ENCODE results near the gene LAMB2. TPM values are rescaled to one million over a fixed set of nuclear protein-coding genes. Genes with fewer than 3 reads are reported as not detected.
A peak's percentile ranks its signal among the peaks of the same experiment; 100 is the strongest.

LAMB2 gene
- total RNA-seq, 1 experiment from 2014 or later = 118 TPM

DNA sequence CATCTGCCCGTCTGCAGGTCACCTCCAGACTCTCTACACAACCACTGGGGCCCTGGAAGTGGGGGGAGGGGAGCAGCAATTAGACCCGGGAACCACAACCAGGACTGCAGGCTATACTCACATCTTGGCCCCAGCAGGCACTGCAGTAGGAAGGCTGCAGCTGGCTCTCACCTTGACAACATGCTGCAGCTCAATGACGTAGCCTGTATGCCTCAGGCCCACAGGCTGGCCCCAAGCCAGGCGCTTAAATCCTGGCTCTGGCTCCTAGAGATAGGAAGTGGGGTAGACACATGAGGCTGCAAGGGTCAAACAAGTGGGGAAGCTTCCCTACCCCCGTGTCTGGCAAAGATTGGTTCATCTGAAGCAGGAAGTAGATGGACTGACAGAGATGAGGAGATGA is 34.4 kb downstream of the LAMB2 start (continued):
- TF ChIP-seq, protein P1, sequence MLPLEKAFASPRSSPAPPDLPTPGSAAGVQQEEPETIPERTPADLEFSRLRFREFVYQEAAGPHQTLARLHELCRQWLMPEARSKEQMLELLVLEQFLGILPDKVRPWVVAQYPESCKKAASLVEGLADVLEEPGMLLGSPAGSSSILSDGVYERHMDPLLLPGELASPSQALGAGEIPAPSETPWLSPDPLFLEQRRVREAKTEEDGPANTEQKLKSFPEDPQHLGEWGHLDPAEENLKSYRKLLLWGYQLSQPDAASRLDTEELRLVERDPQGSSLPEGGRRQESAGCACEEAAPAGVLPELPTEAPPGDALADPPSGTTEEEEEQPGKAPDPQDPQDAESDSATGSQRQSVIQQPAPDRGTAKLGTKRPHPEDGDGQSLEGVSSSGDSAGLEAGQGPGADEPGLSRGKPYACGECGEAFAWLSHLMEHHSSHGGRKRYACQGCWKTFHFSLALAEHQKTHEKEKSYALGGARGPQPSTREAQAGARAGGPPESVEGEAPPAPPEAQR (CRISPR knock-in tag; IDR thresholded peaks at IDR 0.05) = no peak
- TF ChIP-seq ZNF317 (CRISPR knock-in tag; IDR thresholded peaks at IDR 0.05; ENCODE audit: borderline replicate concordance, low read depth) = no peak

DNA sequence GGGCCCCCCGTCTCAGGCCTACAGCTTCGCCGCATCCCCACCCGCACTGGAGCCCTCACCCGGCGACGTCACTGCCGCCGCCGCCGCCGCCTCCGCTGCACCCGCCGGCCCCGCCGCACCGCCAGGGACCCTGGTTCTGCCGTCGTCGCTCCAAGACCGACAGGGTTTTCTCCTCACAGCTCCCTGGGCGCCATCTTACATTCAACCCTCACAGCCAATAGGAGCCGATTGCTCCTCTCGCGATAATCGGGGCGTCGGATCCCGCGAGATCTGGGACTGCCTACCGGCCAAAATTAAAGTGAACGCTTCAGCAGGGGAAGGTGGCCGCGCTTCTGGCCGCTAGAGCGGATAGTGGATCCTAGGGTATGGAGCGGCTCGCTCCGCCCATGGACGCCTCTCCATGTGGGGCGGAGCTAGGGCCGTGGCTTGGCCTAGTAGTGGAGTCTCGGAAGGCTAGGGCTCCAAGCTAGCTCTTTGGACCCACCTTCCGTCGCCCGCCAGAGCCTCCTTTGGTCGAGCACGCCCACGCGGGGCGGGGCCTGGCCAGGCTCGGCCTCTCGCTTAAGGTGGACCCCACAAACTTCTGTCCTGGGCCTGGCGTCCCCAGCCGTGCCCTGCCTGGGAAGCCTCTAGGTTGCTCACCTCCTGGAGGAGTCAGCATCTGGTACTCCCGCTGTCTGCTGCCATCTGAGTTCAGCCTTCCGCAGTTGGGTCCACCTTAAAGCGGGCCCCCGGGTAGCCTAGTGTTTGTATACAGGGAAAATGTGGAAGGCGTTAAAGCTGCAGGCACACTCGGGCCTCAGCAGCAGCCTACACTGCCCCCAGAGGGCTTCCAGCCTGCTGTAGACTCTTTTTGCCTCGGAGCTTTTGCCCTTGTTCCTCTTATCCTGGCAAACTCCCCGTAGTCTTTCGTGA is 38.7 kb downstream of the LAMB2 start, which contains the start of gene QRICH1:
QRICH1 (minus strand) TSS at position 219 of the 915 bp plus-strand sequence. CDS start 17,054 bp downstream, outside the sequence.
- ChIA-PET CTCF (interaction anchor here (0.5 to 3.7 kb wide), 29 partner anchors 10 to 658 kb away, joined by 3 to 38 read pairs (median 5); partner anchors contain the start of genes AMT, IMPDH2, KLHDC8B and LAMB2), POLR2A (interaction anchor here (0.5 to 3.1 kb wide), 24 partner anchors 10 to 376 kb away, joined by 3 to 40 read pairs (median 6); partner anchors contain the start of genes DAG1, IMPDH2, KLHDC8B and LAMB2)
- Mint-ChIP-seq H3K4me1 (peaks cover 8% of the 10 kb centered on the region), H3K9me3 (no peaks in the 10 kb centered on the region), H3K27ac (peak within 1 kb of the TSS; percentile 97), H3K36me3 (peaks cover 30% of the 10 kb centered on the region), H3K4me3 (peak within 1 kb of the TSS; percentile 89), H3K27me3 (ENCODE audit: low read depth) (no peaks in the 10 kb centered on the region)
- peak; percentile 84 for ATAC-seq
- DNase-seq (ENCODE audit: low spot score) = peak; percentile 98
- TF ChIP-seq ESRRA (CRISPR knock-in tag; IDR thresholded peaks at IDR 0.05; ENCODE audit: borderline replicate concordance) (no peak), GRHL2 (CRISPR knock-in tag; IDR thresholded peaks at IDR 0.05; ENCODE audit: insufficient replicate concordance, severe bottlenecking) (no peak), FOXP1 (CRISPR knock-in tag; IDR thresholded peaks at IDR 0.05; ENCODE audit: borderline replicate concordance) (no peak; the same call in none of the 2 replicates), ZNF263 (CRISPR knock-in tag; IDR thresholded peaks at IDR 0.05; ENCODE audit: low read depth) (no peak), OVOL2 (CRISPR knock-in tag; IDR thresholded peaks at IDR 0.05; ENCODE audit: borderline replicate concordance) (no peak), NR2C2 (CRISPR knock-in tag; IDR thresholded peaks at IDR 0.05) (no peak), ZNF232 (CRISPR knock-in tag; IDR thresholded peaks at IDR 0.05) (peak; percentile 94), SMAD3 (CRISPR knock-in tag; IDR thresholded peaks at IDR 0.05; ENCODE audit: borderline replicate concordance) (0 out of 2 replicates have a peak, but pooled peaks have one; percentile 61), ZNF219 (CRISPR knock-in tag; IDR thresholded peaks at IDR 0.05; ENCODE audit: borderline replicate concordance) (no peak), ETV6 (CRISPR knock-in tag; IDR thresholded peaks at IDR 0.05) (0 out of 2 replicates have a peak, but pooled peaks have one; percentile 3)
- TF ChIP-seq, protein P2, sequence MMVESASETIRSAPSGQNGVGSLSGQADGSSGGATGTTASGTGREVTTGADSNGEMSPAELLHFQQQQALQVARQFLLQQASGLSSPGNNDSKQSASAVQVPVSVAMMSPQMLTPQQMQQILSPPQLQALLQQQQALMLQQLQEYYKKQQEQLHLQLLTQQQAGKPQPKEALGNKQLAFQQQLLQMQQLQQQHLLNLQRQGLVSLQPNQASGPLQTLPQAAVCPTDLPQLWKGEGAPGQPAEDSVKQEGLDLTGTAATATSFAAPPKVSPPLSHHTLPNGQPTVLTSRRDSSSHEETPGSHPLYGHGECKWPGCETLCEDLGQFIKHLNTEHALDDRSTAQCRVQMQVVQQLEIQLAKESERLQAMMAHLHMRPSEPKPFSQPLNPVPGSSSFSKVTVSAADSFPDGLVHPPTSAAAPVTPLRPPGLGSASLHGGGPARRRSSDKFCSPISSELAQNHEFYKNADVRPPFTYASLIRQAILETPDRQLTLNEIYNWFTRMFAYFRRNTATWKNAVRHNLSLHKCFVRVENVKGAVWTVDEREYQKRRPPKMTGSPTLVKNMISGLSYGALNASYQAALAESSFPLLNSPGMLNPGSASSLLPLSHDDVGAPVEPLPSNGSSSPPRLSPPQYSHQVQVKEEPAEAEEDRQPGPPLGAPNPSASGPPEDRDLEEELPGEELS (CRISPR knock-in tag; IDR thresholded peaks at IDR 0.05) = no peak; the same call in 1 of the 2 replicates
- TF ChIP-seq, protein P3, sequence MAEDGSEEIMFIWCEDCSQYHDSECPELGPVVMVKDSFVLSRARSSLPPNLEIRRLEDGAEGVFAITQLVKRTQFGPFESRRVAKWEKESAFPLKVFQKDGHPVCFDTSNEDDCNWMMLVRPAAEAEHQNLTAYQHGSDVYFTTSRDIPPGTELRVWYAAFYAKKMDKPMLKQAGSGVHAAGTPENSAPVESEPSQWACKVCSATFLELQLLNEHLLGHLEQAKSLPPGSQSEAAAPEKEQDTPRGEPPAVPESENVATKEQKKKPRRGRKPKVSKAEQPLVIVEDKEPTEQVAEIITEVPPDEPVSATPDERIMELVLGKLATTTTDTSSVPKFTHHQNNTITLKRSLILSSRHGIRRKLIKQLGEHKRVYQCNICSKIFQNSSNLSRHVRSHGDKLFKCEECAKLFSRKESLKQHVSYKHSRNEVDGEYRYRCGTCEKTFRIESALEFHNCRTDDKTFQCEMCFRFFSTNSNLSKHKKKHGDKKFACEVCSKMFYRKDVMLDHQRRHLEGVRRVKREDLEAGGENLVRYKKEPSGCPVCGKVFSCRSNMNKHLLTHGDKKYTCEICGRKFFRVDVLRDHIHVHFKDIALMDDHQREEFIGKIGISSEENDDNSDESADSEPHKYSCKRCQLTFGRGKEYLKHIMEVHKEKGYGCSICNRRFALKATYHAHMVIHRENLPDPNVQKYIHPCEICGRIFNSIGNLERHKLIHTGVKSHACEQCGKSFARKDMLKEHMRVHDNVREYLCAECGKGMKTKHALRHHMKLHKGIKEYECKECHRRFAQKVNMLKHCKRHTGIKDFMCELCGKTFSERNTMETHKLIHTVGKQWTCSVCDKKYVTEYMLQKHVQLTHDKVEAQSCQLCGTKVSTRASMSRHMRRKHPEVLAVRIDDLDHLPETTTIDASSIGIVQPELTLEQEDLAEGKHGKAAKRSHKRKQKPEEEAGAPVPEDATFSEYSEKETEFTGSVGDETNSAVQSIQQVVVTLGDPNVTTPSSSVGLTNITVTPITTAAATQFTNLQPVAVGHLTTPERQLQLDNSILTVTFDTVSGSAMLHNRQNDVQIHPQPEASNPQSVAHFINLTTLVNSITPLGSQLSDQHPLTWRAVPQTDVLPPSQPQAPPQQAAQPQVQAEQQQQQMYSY (CRISPR knock-in tag; IDR thresholded peaks at IDR 0.05) = peak; percentile 65; the same call in 1 of the 2 replicates
- TF ChIP-seq, protein P4, sequence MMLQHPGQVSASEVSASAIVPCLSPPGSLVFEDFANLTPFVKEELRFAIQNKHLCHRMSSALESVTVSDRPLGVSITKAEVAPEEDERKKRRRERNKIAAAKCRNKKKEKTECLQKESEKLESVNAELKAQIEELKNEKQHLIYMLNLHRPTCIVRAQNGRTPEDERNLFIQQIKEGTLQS (CRISPR knock-in tag; conservative IDR thresholded peaks at IDR 0.05) = no peak
- TF ChIP-seq, protein P5, sequence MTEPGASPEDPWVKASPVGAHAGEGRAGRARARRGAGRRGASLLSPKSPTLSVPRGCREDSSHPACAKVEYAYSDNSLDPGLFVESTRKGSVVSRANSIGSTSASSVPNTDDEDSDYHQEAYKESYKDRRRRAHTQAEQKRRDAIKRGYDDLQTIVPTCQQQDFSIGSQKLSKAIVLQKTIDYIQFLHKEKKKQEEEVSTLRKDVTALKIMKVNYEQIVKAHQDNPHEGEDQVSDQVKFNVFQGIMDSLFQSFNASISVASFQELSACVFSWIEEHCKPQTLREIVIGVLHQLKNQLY (CRISPR knock-in tag; IDR thresholded peaks at IDR 0.05) = no peak
- TF ChIP-seq, protein P6, sequence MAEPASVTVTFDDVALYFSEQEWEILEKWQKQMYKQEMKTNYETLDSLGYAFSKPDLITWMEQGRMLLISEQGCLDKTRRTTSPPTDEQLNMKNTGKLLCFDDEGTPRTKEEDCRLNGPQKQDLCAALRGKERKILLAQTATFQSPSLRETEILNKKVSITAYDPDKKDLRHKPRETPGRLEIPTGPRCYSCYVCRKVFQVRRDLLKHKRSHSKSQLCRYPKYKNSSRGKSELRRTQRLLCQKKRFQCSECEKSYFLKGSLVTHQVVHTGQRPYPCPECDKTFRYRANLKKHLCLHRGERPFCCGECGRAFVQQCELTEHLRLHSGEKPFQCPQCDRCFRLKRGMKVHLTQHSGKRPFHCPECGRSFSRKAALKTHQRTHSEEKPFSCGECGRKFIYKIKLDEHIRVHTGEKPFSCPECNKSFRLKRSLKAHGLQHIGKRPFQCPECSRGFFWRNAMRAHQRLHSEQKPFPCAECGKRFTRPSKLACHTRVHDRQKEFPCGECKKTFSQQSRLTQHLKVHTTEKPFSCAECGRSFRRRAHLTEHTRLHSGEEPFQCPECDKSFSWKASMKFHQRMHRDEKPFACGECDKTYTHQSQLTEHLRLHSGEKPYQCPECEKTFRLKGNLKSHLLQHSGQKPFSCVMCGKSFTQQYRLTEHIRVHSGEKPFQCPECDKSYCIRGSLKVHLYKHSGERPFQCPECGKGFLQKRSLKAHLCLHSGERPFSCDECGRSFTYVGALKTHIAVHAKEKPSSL (CRISPR knock-in tag; conservative IDR thresholded peaks at IDR 0.05) = no peak
- TF ChIP-seq, protein P7, sequence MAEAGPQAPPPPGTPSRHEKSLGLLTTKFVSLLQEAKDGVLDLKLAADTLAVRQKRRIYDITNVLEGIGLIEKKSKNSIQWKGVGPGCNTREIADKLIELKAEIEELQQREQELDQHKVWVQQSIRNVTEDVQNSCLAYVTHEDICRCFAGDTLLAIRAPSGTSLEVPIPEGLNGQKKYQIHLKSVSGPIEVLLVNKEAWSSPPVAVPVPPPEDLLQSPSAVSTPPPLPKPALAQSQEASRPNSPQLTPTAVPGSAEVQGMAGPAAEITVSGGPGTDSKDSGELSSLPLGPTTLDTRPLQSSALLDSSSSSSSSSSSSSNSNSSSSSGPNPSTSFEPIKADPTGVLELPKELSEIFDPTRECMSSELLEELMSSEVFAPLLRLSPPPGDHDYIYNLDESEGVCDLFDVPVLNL (CRISPR knock-in tag; IDR thresholded peaks at IDR 0.05; ENCODE audit: borderline replicate concordance, low read depth) = peak; percentile 62; the same call in 1 of the 2 replicates
- TF ChIP-seq, protein P8, sequence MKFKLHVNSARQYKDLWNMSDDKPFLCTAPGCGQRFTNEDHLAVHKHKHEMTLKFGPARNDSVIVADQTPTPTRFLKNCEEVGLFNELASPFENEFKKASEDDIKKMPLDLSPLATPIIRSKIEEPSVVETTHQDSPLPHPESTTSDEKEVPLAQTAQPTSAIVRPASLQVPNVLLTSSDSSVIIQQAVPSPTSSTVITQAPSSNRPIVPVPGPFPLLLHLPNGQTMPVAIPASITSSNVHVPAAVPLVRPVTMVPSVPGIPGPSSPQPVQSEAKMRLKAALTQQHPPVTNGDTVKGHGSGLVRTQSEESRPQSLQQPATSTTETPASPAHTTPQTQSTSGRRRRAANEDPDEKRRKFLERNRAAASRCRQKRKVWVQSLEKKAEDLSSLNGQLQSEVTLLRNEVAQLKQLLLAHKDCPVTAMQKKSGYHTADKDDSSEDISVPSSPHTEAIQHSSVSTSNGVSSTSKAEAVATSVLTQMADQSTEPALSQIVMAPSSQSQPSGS (CRISPR knock-in tag; IDR thresholded peaks at IDR 0.05; ENCODE audit: borderline replicate concordance, low read depth) = no peak
